IPS DF 4.7 (cell line): ENCODE data around the gene DIPK2A.

Experiments used
- DNase-seq: peaks from one replicate; pipeline ENCODE4 v3.0.0-alpha.2; 2013; ENCODE audit warnings: low spot score; ENCODE audit errors: extremely low read depth

Gene DIPK2A

GRCh38 chr3:143974271-143975238 is 2.9 kb downstream of the DIPK2A start:
- no peak for DNase-seq

GRCh38 chr3:143975554-143976152 is 4.0 kb downstream of the DIPK2A start:
- DNase-seq = no peak

- DNase-seq = no peak
Measured at GRCh38 chr3:143977341-143978262, 6.0 kb downstream of the DIPK2A start.

GRCh38 chr3:143978263-143978631 is 6.6 kb downstream of the DIPK2A start:
- DNase-seq = no peak

- DNase-seq = no peak
Measured at GRCh38 chr3:143979041-143979440, 7.4 kb downstream of the DIPK2A start.

GRCh38 chr3:143979813-143980212 is 8.2 kb downstream of the DIPK2A start:
- DNase-seq = no peak

GRCh38 chr3:143988306-143988705 is 16.7 kb downstream of the DIPK2A start:
- no peak for DNase-seq

GRCh38 chr3:143989461-143989860 is 17.8 kb downstream of the DIPK2A start:
- DNase-seq = no peak

- DNase-seq = no peak
Measured at GRCh38 chr3:143991713-143992112, 20.1 kb downstream of the DIPK2A start.

- DNase-seq = no peak
Measured at GRCh38 chr3:143998266-143998665, 26.6 kb downstream of the DIPK2A start.

- DNase-seq = no peak
Measured at GRCh38 chr3:144003051-144003450, 31.4 kb downstream of the DIPK2A start.

- DNase-seq = no peak
Measured at GRCh38 chr3:144010371-144010770, 38.7 kb downstream of the DIPK2A start.

- DNase-seq = no peak
Measured at GRCh38 chr3:144011251-144011799, 39.7 kb downstream of the DIPK2A start.

GRCh38 chr3:144015133-144015532 is 43.5 kb downstream of the DIPK2A start:
- no peak for DNase-seq

- no peak for DNase-seq
Measured at GRCh38 chr3:144018776-144019175, 47.2 kb downstream of the DIPK2A start.
